Activated CD4-positive, CD25-positive, alpha-beta regulatory T cell treated with anti-CD3 and anti-CD28 coated beads, Interleukin-2, amount 50 U/mL, for 72 hours (primary cell): ENCODE measurements around the gene TCERG1.
"Not testable (repeated sequence)": the region's sequence is repeated elsewhere in the genome, so short reads cannot be mapped to it uniquely, and the experiment has no call there.

Source experiments
- DNase-seq: peaks from one replicate; pipeline ENCODE4 v3.0.0; 2021

TCERG1 gene

DNA sequence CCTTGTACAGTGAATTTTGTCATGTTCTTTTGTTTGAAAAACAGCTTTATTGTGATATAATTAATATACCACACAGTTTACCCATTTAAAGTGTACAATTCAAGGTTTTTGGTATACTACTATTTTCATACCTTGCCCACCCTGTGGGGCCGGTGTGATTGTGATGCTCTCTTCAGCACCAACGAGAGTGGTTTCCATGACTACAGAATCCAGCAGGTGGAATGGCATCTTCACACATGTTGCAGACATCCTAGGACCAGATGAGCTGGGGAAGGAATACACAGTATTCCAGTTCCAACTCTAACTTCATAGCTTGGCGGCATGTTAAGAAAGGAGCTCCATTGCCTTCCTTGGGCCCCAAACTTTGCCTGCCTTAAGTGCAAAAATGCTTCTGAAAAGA lies 76.6 kb downstream of the TCERG1 start:
- DNase-seq: no peak

DNA sequence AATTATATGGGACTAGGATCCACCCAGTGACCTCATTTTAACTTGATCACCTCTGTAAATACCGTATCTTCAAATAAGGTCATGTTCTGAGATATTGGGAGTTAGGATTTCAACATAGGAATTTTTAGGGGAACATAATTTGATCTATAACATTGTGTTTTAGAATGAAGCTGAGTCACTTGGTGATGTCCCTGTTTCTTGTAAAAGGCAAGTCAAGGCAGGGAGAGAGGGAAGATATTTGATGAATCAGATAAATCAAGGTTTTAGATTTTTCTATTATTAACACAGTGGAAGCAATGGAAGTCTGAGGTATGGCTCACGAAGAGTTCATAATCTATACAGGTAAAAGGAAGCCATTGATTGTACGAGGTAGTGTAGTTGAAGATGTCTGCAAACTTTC lies 80.7 kb downstream of the TCERG1 start:
- DNase-seq: no peak

DNA sequence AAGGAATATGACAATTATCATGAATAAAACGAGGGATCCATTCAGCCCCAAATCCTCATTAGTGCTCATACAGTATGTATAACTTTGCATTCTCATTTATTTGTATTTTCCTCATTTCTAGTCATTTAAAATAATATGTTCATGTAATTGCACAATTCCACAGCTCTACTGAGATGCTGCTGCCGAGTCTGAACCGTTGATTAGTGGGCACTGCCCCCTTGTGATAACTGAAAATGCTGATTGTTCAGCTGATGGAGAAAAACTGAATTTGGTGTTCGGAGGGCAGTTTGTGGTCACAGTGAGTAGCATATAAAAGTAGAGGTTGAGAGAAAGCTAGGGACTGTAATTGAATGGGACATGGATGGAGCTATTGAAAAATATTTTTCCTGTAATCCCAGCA lies 81.1 kb downstream of the TCERG1 start:
- no peak for DNase-seq

DNA sequence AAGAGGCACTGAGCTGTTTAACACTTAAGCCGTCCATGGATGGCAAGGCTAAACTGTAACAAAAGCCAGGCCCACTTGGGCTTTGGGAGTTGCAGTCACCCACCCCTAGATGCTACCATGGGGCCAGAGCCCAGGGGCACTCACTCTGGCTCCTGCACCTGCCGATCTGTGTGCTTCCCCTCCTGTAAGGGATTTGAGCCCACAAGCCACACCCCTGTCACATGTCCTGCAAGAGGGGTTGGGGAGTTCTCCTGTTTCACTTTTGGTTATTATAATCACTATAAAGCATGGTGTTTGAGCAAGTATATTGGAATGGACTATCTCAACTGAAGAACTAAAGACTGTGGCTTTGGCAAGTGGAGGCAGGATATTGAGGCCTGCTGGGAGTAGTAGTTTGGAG lies 82.9 kb downstream of the TCERG1 start:
- no peak for DNase-seq

DNA sequence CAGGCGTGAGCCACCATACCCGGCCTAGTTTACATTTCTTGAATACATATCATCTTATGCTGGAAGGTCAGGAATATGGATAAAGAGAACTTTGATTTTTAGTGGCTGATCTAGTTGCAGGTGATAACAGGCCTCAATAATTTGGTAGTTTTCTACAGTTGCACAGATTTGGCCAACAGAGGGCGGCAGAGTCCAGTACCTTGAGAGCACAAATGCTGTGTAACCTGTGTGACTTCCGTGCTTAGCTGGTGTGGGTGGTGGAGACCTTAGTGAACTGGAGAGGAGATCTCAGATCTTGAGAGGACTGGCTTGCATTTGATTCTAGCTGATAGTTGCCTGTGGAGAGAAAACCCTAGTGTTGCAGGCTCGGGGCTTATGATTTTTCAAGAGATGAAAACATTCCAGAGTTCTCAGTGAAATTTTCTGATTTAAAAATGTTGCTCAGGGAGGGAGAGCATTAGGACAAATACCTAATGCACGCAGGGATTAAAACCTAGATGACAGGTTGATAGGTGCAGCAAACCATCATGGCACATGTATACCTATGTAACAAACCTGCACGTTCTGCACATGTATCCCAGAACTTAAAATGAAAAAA lies 86.2 kb downstream of the TCERG1 start:
- DNase-seq: peak; percentile 75

DNA sequence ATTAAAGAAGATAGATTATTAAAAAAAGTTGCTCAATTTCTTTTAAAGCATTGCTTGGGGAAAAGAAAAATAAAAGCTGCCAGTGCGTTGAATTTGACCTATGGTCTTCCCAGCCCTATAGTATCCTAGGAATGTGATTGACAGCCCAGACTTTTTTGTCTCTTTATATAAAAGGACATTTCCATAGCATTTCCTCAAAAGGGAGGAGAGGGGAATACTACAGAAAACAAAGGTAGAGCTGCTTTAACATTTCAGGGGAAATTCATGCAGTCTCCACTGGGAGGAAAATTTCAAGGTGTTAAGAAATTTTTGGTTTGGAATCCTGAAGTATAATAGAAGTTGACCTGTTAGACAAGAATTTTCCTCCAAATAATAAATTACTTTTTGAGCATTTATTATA lies 86.7 kb downstream of the TCERG1 start:
- no peak for DNase-seq

DNA sequence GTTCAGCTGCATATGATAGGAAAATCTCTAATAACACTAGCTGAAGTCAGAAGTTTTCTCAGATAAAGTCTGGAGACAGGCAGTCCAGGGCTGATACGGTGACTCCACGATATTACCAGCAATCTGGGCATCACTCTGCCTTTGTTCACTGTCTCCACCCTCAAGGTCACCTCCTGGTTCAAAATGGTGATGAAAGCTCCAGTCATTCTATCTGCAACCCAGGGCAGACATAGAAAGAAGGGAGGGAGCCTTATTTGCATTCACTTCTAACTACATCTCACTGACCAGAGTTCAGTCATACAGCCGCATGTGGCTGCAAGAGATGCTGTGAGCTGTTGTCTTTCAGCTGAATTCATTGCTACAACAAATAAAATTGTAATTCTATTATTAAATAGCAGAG lies 91.3 kb downstream of the TCERG1 start:
- no peak for DNase-seq

DNA sequence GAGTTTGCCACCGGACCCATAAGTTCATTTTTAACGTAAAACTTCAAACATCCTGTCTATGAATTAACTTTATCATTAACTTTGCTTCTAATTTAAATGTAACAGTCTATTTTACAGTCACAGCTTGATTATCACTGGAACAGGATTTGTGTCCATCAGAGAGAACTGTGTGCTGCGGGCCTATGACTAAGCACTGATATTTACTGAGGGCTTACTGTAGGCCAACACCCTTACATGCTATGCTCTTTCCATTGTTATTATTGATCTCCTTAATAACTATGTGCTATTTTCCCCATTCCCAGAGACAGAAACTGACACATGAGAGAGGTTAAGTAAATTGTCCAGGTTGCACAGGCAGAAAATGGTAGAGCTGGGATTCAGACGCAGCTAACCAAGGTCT lies 92.8 kb downstream of the TCERG1 start:
- no peak for DNase-seq

DNA sequence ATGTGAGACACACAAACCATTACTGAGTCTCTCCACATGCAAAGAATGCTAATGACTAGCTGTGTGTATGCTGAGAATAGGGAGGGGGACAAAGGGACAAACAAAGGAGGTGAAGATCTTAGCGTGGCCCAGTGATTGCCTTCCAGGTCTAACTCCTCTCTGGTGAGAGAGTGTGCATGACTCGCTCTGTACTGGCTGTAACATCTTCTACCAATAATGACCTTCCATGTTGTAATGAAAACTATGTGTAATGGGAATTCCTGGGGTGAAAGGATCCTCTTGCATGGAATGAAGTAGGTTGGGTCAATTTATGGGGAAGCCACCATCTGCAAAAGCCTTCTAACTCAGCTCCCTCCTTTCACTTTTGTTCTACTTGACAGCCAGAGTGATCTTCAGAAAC lies 93.3 kb downstream of the TCERG1 start:
- DNase-seq: no peak

DNA sequence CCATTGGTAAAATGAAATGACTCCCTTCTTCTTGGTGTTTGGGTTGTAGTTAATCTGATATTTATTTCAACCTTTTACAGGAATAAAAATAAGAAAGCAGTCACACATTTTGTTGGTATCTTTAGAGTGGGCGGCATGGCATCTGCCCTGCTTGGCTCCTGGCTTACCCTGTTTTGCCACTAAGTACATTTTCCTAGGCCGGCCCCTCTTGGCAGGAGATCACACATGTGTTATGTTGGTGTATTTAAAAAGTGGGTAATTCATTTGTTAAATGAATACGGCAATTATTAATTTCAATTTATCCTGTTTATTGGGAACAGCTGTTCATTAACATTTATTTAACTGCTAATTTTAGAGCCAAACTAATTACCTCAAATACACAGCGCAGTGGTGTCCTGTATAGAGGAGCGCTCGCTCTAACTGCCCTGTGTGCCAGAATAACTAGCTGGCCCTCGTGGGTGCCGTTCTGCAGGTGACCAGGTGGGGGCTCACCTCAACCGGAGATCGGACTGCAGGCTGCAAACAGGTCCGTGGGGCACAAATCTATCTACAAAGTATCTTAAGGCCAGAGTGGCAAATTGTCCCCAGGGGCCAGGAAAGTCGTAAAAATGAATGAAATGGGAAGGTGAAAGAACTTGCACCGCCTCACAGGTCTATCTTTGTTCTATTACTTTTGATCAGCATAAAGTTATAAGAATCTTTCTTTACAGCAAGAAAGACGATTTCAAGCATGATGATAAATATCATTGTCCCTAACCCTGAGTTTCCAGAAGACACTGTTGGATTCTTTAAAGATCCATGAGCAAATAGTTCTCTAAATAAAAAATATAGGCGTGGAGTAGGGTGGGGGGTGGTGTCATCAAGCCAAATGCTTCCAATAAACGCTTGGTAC lies 95.1 kb downstream of the TCERG1 start:
- DNase-seq: peak; percentile 71

DNA sequence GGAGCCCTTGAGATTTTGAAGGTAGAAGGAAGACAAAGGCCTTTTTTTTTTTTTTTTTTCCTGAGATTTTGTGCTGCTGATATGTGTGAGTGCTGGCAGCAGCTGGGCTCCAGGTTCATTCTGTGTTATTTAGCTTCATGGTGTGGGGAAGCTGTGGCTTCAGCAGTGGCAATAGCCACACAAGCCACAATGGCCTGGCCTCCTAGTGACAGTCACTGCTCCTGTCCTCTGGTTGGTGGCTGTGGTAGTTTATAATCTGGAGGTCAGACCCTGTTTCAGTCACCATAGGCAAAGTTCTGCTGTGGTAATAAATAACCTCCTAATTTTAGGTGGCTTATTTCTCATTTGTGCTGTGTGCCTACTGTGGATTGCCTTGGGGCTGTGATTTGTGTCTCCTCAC lies 97.1 kb downstream of the TCERG1 start:
- no peak for DNase-seq

DNA sequence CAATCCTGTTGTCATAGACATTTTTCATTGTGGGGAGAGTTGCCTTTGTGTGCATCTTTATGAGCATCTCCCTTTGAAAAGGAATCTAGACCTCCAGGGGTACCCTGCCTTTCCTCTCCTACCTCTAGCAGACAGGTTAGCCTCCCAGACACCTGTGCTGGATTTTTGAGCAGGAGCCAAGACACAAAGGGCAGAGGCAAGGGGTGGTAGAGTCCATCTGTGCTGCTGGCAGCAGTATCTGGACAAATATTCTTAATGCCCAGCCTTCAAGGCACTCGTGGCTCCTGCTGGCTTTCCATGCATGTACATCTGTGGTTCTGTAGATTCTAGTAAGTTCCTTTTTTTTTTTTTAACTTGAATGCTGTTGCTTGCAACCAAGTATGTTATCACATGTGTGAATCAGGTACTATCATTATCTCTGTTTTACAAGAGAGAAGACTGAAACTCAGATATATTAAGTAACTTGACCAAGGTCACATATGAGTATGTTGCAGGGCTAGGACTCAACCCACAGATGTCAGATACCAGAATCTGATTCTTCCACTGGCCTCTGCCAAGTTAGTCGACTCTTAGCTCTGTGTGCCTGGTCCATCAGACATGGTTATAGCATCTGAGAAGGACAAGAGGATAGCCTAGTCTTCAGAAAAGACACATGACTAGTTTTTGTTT lies 101.8 kb downstream of the TCERG1 start:
- DNase-seq: no peak

DNA sequence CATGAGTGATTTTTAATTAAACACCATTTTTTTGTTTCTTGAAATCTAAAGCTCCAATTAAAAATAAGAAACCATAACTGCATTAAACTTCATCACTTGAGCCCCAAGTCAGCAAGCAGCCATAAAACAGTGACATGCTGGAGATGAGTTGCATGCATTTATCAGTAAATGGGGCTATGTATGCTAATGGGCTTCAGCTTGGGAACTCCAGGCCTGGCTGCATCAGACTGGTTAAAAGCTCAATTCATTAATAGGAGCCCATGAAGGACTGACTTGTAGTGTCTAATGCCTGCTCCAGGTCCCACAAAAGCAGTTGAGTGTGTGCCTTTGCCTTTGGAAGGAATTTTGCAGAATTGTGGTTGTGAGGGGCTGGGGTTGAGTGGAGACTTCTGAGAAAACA lies 102.5 kb downstream of the TCERG1 start:
- no peak for DNase-seq

DNA sequence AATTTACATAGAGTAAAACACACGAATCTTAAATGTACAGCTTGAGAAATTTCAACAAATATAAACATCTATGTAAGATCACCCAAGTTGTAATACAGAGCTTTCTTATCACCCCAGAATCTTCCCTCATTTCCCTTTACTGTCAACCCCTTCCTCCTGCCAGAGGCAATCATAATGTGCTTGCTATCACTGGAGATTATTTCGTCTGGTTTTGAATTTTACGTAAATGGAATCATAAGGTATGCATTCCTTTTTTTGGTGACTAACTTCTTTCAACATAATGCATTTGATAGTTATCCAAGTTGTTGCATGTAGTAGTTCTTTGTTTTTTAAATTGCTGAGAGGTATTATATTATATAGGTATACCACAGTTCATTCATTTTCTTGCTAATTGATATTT lies 106.3 kb downstream of the TCERG1 start:
- DNase-seq: no peak

DNA sequence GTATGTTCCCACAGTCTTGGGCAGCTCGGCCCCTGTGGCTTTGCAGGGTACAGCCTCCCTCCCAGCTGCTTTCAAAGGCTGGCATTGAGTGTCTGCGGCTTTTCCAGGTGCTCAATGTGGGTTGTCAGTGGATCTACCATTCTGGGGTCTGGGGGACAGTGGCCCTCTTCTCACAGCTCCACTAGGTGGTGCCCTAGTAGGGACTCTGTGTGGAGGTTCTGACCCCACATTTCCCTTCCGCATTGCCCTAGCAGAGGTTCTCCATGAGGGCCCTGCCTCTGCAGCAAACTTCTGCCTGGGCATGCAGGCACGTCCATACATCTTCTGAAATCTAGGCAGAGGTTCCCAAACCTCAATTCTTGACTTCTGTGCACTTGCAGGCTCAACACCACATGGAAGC lies 109.8 kb downstream of the TCERG1 start:
- DNase-seq: not testable (repeated sequence)

DNA sequence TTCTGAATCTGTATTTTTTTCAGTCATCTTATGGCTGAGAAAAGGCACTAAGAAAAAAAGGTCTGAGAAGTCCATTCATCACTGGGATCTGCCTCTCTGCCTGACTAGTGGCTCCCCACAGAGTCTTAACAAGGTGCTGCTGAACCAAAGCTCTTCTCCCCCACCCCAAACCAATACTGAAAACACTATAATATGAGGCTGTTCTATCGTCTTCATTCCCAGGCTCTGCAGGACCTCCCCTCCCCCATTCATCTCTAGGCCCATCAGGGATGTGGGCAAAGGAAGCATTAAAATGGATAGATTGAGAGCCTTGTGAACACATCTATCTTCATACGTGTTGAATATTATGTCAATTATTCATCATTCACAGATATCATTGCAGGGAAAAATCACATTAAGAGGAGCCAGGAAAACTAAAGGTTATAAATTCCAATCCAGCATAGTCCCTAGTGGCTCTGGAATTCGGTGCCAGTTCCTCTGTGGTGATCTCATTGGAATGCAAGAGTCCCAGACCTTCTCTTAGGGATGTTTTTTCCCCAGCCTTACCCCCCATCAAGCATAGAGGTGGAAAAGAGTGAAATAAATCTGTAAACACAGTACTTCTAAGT lies 113.2 kb downstream of the TCERG1 start:
- no peak for DNase-seq
